Measurements from ENCODE around the gene PCMTD2.
A peak's percentile ranks its signal among the peaks of the same experiment; 100 is the strongest.
"Not testable (repeated sequence)": the region's sequence is repeated elsewhere in the genome, so short reads cannot be mapped to it uniquely, and the experiment has no call there.

PCMTD2 gene

GRCh38 chr20:64285579-64286446 is 30.3 kb downstream of the PCMTD2 start:
- TF ChIP-seq CTCF (IDR thresholded peaks at IDR 0.05), result peak; percentile 99
- H3K27ac ChIP-seq, result not testable (repeated sequence)

- H3K27ac ChIP-seq, result not testable (repeated sequence)
These were observed 31.1 kb downstream of the PCMTD2 start for GRCh38 chr20:64286447-64287263.

- not testable (repeated sequence) for H3K27ac ChIP-seq
These were observed 31.7 kb downstream of the PCMTD2 start for GRCh38 chr20:64287264-64287590.

GRCh38 chr20:64292167-64292566 is 36.6 kb downstream of the PCMTD2 start:
- not testable (repeated sequence) for H3K27ac ChIP-seq

- not testable (repeated sequence) for H3K27ac ChIP-seq
These were observed 47.5 kb downstream of the PCMTD2 start for GRCh38 chr20:64303086-64303485.

GRCh38 chr20:64313761-64314160 is 58.2 kb downstream of the PCMTD2 start:
- H3K27ac ChIP-seq, result not testable (repeated sequence)

- H3K27ac ChIP-seq, result not testable (repeated sequence)
These were observed 59.8 kb downstream of the PCMTD2 start for GRCh38 chr20:64315381-64315780.

- H3K27ac ChIP-seq, result not testable (repeated sequence)
These were observed 60.3 kb downstream of the PCMTD2 start for GRCh38 chr20:64315884-64316283.

- H3K27ac ChIP-seq, result not testable (repeated sequence)
- peak; percentile 50 for TF ChIP-seq CTCF (IDR thresholded peaks at IDR 0.05)
These were observed 61.0 kb downstream of the PCMTD2 start for GRCh38 chr20:64316415-64317083.

- H3K27ac ChIP-seq, result not testable (repeated sequence)
These were observed 61.8 kb downstream of the PCMTD2 start for GRCh38 chr20:64317331-64317730.

- H3K27ac ChIP-seq, result not testable (repeated sequence)
These were observed 62.5 kb downstream of the PCMTD2 start for GRCh38 chr20:64318056-64318455.

GRCh38 chr20:64322031-64322789 is 66.7 kb downstream of the PCMTD2 start:
- H3K27ac ChIP-seq, result not testable (repeated sequence)
